ENCODE results near the gene MAML3.
A peak's percentile ranks its signal among the peaks of the same experiment; 100 is the strongest.

Gene MAML3

GRCh38 chr4:139892973-139893736 lies 260.8 kb downstream of the MAML3 start:
- Histone ChIP-seq H3K4me3 (no peak overlapping the region), H3K27me3 (no peaks in the 10 kb centered on the region), H3K27ac (no peak overlapping the region), H3K36me3 (peaks cover 0 to 13% (median 0%) of the 10 kb centered on the region in 3 donors), H3K9me3 (no peaks in the 10 kb centered on the region), H3K4me1 (peaks cover 0 to 8% (median 3%) of the 10 kb centered on the region in 4 donors)
- no peak for DNase-seq
- intact Hi-C loops (cut with DNase I; ENCODE audit: low total_unique reads), result no loop called here
- no peak for TF ChIP-seq CTCF (IDR thresholded peaks at IDR 0.05)

GRCh38 chr4:139890816-139891215 lies 263.2 kb downstream of the MAML3 start:
- intact Hi-C loops (cut with DNase I; ENCODE audit: low total_unique reads), result no loop called here
- Histone ChIP-seq H3K9me3 (no peaks in the 10 kb centered on the region), H3K4me3 (no peak overlapping the region), H3K4me1 (peaks cover 0 to 28% (median 6%) of the 10 kb centered on the region in 4 donors), H3K36me3 (peaks cover 0 to 13% (median 0%) of the 10 kb centered on the region in 3 donors), H3K27me3 (no peaks in the 10 kb centered on the region), H3K27ac (no peak overlapping the region)
- DNase-seq, result no peak
- no peak for TF ChIP-seq CTCF (IDR thresholded peaks at IDR 0.05)

GRCh38 chr4:139889901-139890300 lies 264.1 kb downstream of the MAML3 start:
- Histone ChIP-seq H3K4me1 (peaks cover 0 to 28% (median 6%) of the 10 kb centered on the region in 4 donors), H3K36me3 (peaks cover 0 to 13% (median 0%) of the 10 kb centered on the region in 3 donors), H3K27me3 (no peaks in the 10 kb centered on the region), H3K4me3 (no peak overlapping the region), H3K27ac (no peak overlapping the region), H3K9me3 (no peaks in the 10 kb centered on the region)
- intact Hi-C loops (cut with DNase I; ENCODE audit: low total_unique reads), result no loop called here
- no peak for TF ChIP-seq CTCF (IDR thresholded peaks at IDR 0.05)
- no peak for DNase-seq

- no peak for TF ChIP-seq CTCF (IDR thresholded peaks at IDR 0.05)
- Histone ChIP-seq H3K4me3 (no peak overlapping the region), H3K36me3 (peaks cover 0 to 13% (median 0%) of the 10 kb centered on the region in 3 donors), H3K4me1 (peaks cover 0 to 28% (median 6%) of the 10 kb centered on the region in 4 donors), H3K27ac (no peak overlapping the region), H3K9me3 (no peaks in the 10 kb centered on the region), H3K27me3 (no peaks in the 10 kb centered on the region)
- DNase-seq, result no peak
- intact Hi-C loops (cut with DNase I; ENCODE audit: low total_unique reads), result no loop called here
Measured at GRCh38 chr4:139889264-139889663, 264.7 kb downstream of the MAML3 start.

GRCh38 chr4:139887962-139888735 lies 265.8 kb downstream of the MAML3 start:
- TF ChIP-seq CTCF (IDR thresholded peaks at IDR 0.05), result no peak
- Histone ChIP-seq H3K27ac (peak overlapping the region in 1 of 2 donors; percentile 9), H3K4me1 (peaks cover 0 to 28% (median 6%) of the 10 kb centered on the region in 4 donors), H3K36me3 (peaks cover 0 to 13% (median 0%) of the 10 kb centered on the region in 3 donors), H3K27me3 (no peaks in the 10 kb centered on the region), H3K4me3 (no peak overlapping the region), H3K9me3 (no peaks in the 10 kb centered on the region)
- intact Hi-C loops (cut with DNase I; ENCODE audit: low total_unique reads), result no loop called here
- no peak for DNase-seq

All from tibial artery (tissue), 4 donors.